Measurements from ENCODE around the gene SERBP1. TPM values are rescaled to one million over a fixed set of nuclear protein-coding genes. Genes with fewer than 3 reads are reported as not detected.

Gene SERBP1
- total RNA-seq, 1 experiment from 2014 or later, result 325 TPM

- Histone ChIP-seq H3K36me3 (ENCODE audit: control insufficient read depth in 1 of 2, insufficient read depth in 2 of 2, low read length in 2 of 2) (no peaks in the 10 kb centered on the region), H3K4me3 (replicated peaks in 1 of 2; ENCODE audit: low read depth in 1 of 2, low read length in 2 of 2) (no peak overlapping the region), H3K4me2 (ENCODE audit: low read length) (no peak overlapping the region), H3K9me2 (ENCODE audit: insufficient read depth) (no peaks in the 10 kb centered on the region), H3K4me1 (ENCODE audit: control insufficient read depth in 1 of 2, insufficient read depth in 2 of 2, low read length in 2 of 2) (no peaks in the 10 kb centered on the region), H2AFZ (ENCODE audit: low read depth, low read length, poor library complexity, severe bottlenecking) (no peak overlapping the region), H3K79me2 (ENCODE audit: insufficient read depth, low read length) (no peaks in the 10 kb centered on the region), H3K9me3 (ENCODE audit: control insufficient read depth in 1 of 2, insufficient read depth in 1 of 2, low read depth in 1 of 2, low read length in 2 of 2) (peaks cover 0 to 9% of the 10 kb centered on the region in 2 experiments; a peak in 1 of 4 replicates), H3K9ac (ENCODE audit: low read length) (no peak overlapping the region), H4K20me1 (ENCODE audit: insufficient read depth) (no peaks in the 10 kb centered on the region), H3K27ac (ENCODE audit: low read depth, low read length) (no peak overlapping the region), H3K27me3 (ENCODE audit: insufficient read depth, low read length) (no peaks in the 10 kb centered on the region)
- intact Hi-C loops (cut with micrococcal nuclease), result no loop called here
- BruUV-seq (replicated peaks), result no TSS peak
- ChIA-PET POLR2A (no interaction called here), RAD21 (ENCODE audit: low non-redundant PET in 1 of 2, low total read pairs in 2 of 2, uncharacterized antibody in 2 of 2, unreplicated experiment in 2 of 2) (no interaction called here), CTCF (no interaction called here)
- TF ChIP-seq ELF1 (IDR thresholded peaks at IDR 0.05; ENCODE audit: borderline replicate concordance, low read depth) (no peak), EGR1 (IDR thresholded peaks at IDR 0.05; ENCODE audit: low read depth) (no peak), EZH2 (IDR thresholded peaks at IDR 0.05) (no peak), POLR2AphosphoS5 (IDR thresholded peaks at IDR 0.05; ENCODE audit: low read depth, low read length) (no peak), CBX3 (IDR thresholded peaks at IDR 0.05; ENCODE audit: low read depth) (no peak), FOSL1 (IDR thresholded peaks at IDR 0.05; ENCODE audit: low read depth) (no peak), TCF7L2 (IDR thresholded peaks at IDR 0.05; ENCODE audit: borderline replicate concordance, extremely low read depth, insufficient read depth, insufficient read length) (no peak), SIN3A (IDR thresholded peaks at IDR 0.05; ENCODE audit: low read depth) (no peak), RAD21 (IDR thresholded peaks at IDR 0.05; ENCODE audit: low read depth) (no peak), ZFX (IDR thresholded peaks at IDR 0.05) (no peak), YY1 (IDR thresholded peaks at IDR 0.05; ENCODE audit: extremely low read depth, insufficient replicate concordance, low read depth, low read length) (no peak), SP1 (IDR thresholded peaks at IDR 0.05; ENCODE audit: low read depth) (no peak)
- TF ChIP-seq, protein P1, sequence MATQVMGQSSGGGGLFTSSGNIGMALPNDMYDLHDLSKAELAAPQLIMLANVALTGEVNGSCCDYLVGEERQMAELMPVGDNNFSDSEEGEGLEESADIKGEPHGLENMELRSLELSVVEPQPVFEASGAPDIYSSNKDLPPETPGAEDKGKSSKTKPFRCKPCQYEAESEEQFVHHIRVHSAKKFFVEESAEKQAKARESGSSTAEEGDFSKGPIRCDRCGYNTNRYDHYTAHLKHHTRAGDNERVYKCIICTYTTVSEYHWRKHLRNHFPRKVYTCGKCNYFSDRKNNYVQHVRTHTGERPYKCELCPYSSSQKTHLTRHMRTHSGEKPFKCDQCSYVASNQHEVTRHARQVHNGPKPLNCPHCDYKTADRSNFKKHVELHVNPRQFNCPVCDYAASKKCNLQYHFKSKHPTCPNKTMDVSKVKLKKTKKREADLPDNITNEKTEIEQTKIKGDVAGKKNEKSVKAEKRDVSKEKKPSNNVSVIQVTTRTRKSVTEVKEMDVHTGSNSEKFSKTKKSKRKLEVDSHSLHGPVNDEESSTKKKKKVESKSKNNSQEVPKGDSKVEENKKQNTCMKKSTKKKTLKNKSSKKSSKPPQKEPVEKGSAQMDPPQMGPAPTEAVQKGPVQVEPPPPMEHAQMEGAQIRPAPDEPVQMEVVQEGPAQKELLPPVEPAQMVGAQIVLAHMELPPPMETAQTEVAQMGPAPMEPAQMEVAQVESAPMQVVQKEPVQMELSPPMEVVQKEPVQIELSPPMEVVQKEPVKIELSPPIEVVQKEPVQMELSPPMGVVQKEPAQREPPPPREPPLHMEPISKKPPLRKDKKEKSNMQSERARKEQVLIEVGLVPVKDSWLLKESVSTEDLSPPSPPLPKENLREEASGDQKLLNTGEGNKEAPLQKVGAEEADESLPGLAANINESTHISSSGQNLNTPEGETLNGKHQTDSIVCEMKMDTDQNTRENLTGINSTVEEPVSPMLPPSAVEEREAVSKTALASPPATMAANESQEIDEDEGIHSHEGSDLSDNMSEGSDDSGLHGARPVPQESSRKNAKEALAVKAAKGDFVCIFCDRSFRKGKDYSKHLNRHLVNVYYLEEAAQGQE (IDR thresholded peaks at IDR 0.05; ENCODE audit: low read depth), result no peak
- TF ChIP-seq, protein P2, sequence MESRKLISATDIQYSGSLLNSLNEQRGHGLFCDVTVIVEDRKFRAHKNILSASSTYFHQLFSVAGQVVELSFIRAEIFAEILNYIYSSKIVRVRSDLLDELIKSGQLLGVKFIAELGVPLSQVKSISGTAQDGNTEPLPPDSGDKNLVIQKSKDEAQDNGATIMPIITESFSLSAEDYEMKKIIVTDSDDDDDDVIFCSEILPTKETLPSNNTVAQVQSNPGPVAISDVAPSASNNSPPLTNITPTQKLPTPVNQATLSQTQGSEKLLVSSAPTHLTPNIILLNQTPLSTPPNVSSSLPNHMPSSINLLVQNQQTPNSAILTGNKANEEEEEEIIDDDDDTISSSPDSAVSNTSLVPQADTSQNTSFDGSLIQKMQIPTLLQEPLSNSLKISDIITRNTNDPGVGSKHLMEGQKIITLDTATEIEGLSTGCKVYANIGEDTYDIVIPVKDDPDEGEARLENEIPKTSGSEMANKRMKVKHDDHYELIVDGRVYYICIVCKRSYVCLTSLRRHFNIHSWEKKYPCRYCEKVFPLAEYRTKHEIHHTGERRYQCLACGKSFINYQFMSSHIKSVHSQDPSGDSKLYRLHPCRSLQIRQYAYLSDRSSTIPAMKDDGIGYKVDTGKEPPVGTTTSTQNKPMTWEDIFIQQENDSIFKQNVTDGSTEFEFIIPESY (IDR thresholded peaks at IDR 0.05; ENCODE audit: extremely low read depth, insufficient replicate concordance, low read length), result no peak
- TF ChIP-seq, protein P3, sequence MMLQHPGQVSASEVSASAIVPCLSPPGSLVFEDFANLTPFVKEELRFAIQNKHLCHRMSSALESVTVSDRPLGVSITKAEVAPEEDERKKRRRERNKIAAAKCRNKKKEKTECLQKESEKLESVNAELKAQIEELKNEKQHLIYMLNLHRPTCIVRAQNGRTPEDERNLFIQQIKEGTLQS (IDR thresholded peaks at IDR 0.05), result no peak
- no peak for ATAC-seq
- DNase-seq (ENCODE audit: low read depth, low spot score), result no peak
Measured at GRCh38 chr1:67383999-67384638, 46.1 kb downstream of the SERBP1 start.
